Measurements from ENCODE around the gene PTPRH. TPM values are rescaled to one million over a fixed set of nuclear protein-coding genes. Genes with fewer than 3 reads are reported as not detected.

Gene PTPRH
- polyA plus RNA-seq, 1 of the 3 experiments (the other 2 are of a cell fraction) = 1.1 TPM

DNA sequence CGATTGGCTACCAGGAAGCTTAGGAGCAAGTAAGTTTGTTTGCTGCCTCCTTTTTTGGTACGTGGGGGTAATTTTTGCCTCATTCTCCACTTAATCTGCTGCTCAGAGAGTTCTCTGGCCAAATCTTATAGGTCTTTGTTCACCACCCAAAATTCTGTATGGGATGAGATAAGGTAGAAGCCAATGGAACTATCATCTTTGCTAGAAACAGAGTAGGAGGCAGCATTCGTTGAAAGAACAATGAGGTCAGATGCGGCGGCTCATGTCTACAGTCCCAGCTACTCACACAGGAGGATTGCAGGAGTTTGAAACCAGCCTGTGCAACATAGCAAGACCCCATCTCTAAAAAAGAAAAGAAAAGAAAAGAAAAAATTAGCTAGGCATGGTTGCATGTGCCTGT, 37.9 kb downstream of the PTPRH start:
- Histone ChIP-seq H3K36me3 (replicated peaks in 1 of 2; ENCODE audit: control insufficient read depth in 1 of 2, insufficient read depth in 2 of 2, low read length in 1 of 2) (no peaks in the 10 kb centered on the region), H3K4me2 (no peak overlapping the region), H3K4me3 (ENCODE audit: low read depth in 2 of 2, low read length in 1 of 2) (no peak overlapping the region), H3K27me3 (ENCODE audit: insufficient read depth) (peaks cover 42% of the 10 kb centered on the region; the same call in 1 of the 2 replicates), H3K9me3 (no peaks in the 10 kb centered on the region), H2AFZ (ENCODE audit: low read depth) (no peak overlapping the region), H3K79me2 (ENCODE audit: insufficient read depth) (no peaks in the 10 kb centered on the region), H3K9ac (no peak overlapping the region), H4K20me1 (ENCODE audit: insufficient read depth) (no peaks in the 10 kb centered on the region), H3F3A (replicated peaks; ENCODE audit: insufficient read depth) (no peaks in the 10 kb centered on the region), H3K4me1 (ENCODE audit: control insufficient read depth in 1 of 2, insufficient read depth in 2 of 2, low read depth in 1 of 2, low read length in 1 of 2) (peaks cover 0 to 2% of the 10 kb centered on the region in 2 experiments; a peak in 1 of 4 replicates), H3K9me2 (no peaks in the 10 kb centered on the region), H3K27ac (ENCODE audit: low read depth in 2 of 2, low read length in 1 of 2) (no peak overlapping the region)
- TF ChIP-seq, protein P1, sequence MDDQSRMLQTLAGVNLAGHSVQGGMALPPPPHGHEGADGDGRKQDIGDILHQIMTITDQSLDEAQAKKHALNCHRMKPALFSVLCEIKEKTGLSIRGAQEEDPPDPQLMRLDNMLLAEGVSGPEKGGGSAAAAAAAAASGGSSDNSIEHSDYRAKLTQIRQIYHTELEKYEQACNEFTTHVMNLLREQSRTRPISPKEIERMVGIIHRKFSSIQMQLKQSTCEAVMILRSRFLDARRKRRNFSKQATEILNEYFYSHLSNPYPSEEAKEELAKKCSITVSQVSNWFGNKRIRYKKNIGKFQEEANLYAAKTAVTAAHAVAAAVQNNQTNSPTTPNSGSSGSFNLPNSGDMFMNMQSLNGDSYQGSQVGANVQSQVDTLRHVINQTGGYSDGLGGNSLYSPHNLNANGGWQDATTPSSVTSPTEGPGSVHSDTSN (IDR thresholded peaks at IDR 0.05) = no peak
- TF ChIP-seq EP300 (IDR thresholded peaks at IDR 0.05; ENCODE audit: borderline replicate concordance in 1 of 2, low read depth in 1 of 2, low read length in 1 of 2) (no peak), JUND (IDR thresholded peaks at IDR 0.05) (no peak), MXI1 (IDR thresholded peaks at IDR 0.05; ENCODE audit: low read depth, low read length) (no peak), ELF1 (IDR thresholded peaks at IDR 0.05) (no peak), GATA2 (CRISPR knock-in tag; IDR thresholded peaks at IDR 0.05) (no peak), POLR2AphosphoS5 (IDR thresholded peaks at IDR 0.05; ENCODE audit: low read depth, low read length) (no peak), FOXM1 (IDR thresholded peaks at IDR 0.05; ENCODE audit: low read depth) (no peak), EZH2phosphoT487 (IDR thresholded peaks at IDR 0.05; ENCODE audit: borderline replicate concordance, low read depth) (no peak), SMC3 (IDR thresholded peaks at IDR 0.05; ENCODE audit: low read depth, low read length) (no peak), SIN3A (IDR thresholded peaks at IDR 0.05; ENCODE audit: borderline replicate concordance, low read depth, low read length) (no peak), FOSL2 (IDR thresholded peaks at IDR 0.05; ENCODE audit: borderline replicate concordance, low read depth) (no peak), RXRA (IDR thresholded peaks at IDR 0.05; ENCODE audit: borderline replicate concordance, low read depth) (no peak), RFX5 (IDR thresholded peaks at IDR 0.05; ENCODE audit: low read length) (no peak), TAF1 (IDR thresholded peaks at IDR 0.05; ENCODE audit: borderline replicate concordance, low read depth, low read length) (no peak), RAD21 (IDR thresholded peaks at IDR 0.05; ENCODE audit: low read length) (no peak)
- TF ChIP-seq, protein P2, sequence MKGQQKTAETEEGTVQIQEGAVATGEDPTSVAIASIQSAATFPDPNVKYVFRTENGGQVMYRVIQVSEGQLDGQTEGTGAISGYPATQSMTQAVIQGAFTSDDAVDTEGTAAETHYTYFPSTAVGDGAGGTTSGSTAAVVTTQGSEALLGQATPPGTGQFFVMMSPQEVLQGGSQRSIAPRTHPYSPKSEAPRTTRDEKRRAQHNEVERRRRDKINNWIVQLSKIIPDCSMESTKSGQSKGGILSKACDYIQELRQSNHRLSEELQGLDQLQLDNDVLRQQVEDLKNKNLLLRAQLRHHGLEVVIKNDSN (IDR thresholded peaks at IDR 0.05; ENCODE audit: borderline replicate concordance, low read depth) = no peak
- TF ChIP-seq, protein P3, sequence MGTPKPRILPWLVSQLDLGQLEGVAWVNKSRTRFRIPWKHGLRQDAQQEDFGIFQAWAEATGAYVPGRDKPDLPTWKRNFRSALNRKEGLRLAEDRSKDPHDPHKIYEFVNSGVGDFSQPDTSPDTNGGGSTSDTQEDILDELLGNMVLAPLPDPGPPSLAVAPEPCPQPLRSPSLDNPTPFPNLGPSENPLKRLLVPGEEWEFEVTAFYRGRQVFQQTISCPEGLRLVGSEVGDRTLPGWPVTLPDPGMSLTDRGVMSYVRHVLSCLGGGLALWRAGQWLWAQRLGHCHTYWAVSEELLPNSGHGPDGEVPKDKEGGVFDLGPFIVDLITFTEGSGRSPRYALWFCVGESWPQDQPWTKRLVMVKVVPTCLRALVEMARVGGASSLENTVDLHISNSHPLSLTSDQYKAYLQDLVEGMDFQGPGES (IDR thresholded peaks at IDR 0.05; ENCODE audit: low read depth, low read length) = no peak
- TF ChIP-seq, protein P4, sequence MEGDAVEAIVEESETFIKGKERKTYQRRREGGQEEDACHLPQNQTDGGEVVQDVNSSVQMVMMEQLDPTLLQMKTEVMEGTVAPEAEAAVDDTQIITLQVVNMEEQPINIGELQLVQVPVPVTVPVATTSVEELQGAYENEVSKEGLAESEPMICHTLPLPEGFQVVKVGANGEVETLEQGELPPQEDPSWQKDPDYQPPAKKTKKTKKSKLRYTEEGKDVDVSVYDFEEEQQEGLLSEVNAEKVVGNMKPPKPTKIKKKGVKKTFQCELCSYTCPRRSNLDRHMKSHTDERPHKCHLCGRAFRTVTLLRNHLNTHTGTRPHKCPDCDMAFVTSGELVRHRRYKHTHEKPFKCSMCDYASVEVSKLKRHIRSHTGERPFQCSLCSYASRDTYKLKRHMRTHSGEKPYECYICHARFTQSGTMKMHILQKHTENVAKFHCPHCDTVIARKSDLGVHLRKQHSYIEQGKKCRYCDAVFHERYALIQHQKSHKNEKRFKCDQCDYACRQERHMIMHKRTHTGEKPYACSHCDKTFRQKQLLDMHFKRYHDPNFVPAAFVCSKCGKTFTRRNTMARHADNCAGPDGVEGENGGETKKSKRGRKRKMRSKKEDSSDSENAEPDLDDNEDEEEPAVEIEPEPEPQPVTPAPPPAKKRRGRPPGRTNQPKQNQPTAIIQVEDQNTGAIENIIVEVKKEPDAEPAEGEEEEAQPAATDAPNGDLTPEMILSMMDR (IDR thresholded peaks at IDR 0.05) = no peak
- TF ChIP-seq, protein P5, sequence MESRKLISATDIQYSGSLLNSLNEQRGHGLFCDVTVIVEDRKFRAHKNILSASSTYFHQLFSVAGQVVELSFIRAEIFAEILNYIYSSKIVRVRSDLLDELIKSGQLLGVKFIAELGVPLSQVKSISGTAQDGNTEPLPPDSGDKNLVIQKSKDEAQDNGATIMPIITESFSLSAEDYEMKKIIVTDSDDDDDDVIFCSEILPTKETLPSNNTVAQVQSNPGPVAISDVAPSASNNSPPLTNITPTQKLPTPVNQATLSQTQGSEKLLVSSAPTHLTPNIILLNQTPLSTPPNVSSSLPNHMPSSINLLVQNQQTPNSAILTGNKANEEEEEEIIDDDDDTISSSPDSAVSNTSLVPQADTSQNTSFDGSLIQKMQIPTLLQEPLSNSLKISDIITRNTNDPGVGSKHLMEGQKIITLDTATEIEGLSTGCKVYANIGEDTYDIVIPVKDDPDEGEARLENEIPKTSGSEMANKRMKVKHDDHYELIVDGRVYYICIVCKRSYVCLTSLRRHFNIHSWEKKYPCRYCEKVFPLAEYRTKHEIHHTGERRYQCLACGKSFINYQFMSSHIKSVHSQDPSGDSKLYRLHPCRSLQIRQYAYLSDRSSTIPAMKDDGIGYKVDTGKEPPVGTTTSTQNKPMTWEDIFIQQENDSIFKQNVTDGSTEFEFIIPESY (IDR thresholded peaks at IDR 0.05; ENCODE audit: borderline replicate concordance, low read depth) = no peak
- CTCF ChIA-PET = interaction anchor here (0.9 kb wide), 1 partner anchor 8 kb away, joined by 3 read pairs; the partner anchor contains the start of gene SYT5
- DNase-seq = no peak
- POLR2A ChIA-PET = no interaction called here
- WGBS (ENCODE audit: low lambda C conversion rate) = 81% methylated on average over 5 of the region's 5 CpGs

Measured in SK-N-SH (cell line).